Neural cell (in vitro differentiated cells): ENCODE data around the gene DMXL1.

Experiments used
- EP300 ChIP-seq: fragments of 450-650 bp; conservative IDR thresholded peaks from 2 replicates; pipeline ENCODE4 v1.6.1; 2014; ENCODE audit warnings: antibody characterized with exemption, mild to moderate bottlenecking, moderate library complexity; ENCODE audit not compliant: poor library complexity, severe bottlenecking
- EZH2 ChIP-seq: fragments of 200-600, 300-800 bp; shearing (Covaris generic), sonication (generic); IDR thresholded peaks from 2 replicates; pipeline ENCODE4 v1.6.1; 2014; ENCODE audit warnings: antibody characterized with exemption, low read length, borderline replicate concordance, mild to moderate bottlenecking; ENCODE audit not compliant: insufficient read depth, poor library complexity, severe bottlenecking
- MXI1 ChIP-seq: fragments of 450-650 bp; conservative IDR thresholded peaks from 2 replicates; pipeline ENCODE4 v1.6.1; 2014; ENCODE audit warnings: antibody characterized with exemption, mild to moderate bottlenecking; ENCODE audit not compliant: poor library complexity, severe bottlenecking
- POLR2AphosphoS5 ChIP-seq: IDR thresholded peaks from 2 replicates; pipeline ENCODE4 v1.6.1; 2012
- RAD21 ChIP-seq: fragments of 450-650 bp; conservative IDR thresholded peaks from 2 replicates; pipeline ENCODE4 v1.6.1; 2014; ENCODE audit warnings: antibody characterized with exemption, mild to moderate bottlenecking, moderate library complexity
- SMC3 ChIP-seq: fragments of 450-650 bp; conservative IDR thresholded peaks from 2 replicates; pipeline ENCODE4 v1.6.1; 2014; ENCODE audit warnings: antibody characterized with exemption, mild to moderate bottlenecking, moderate library complexity; ENCODE audit not compliant: poor library complexity
- TAF1 ChIP-seq: IDR thresholded peaks from 2 replicates; pipeline ENCODE4 v1.6.1; 2012; ENCODE audit warnings: low read depth
- TF ChIP-seq, protein P1 (sequence below): fragments of 450-650 bp; IDR thresholded peaks from 2 replicates; pipeline ENCODE4 v1.5.1; 2014; ENCODE audit warnings: antibody characterized with exemption, mild to moderate bottlenecking, moderate library complexity; ENCODE audit not compliant: poor library complexity, severe bottlenecking
- TF ChIP-seq, protein P2 (sequence below): IDR thresholded peaks from 2 replicates; pipeline ENCODE4 v1.6.1; 2012; ENCODE audit warnings: borderline replicate concordance

DNA sequence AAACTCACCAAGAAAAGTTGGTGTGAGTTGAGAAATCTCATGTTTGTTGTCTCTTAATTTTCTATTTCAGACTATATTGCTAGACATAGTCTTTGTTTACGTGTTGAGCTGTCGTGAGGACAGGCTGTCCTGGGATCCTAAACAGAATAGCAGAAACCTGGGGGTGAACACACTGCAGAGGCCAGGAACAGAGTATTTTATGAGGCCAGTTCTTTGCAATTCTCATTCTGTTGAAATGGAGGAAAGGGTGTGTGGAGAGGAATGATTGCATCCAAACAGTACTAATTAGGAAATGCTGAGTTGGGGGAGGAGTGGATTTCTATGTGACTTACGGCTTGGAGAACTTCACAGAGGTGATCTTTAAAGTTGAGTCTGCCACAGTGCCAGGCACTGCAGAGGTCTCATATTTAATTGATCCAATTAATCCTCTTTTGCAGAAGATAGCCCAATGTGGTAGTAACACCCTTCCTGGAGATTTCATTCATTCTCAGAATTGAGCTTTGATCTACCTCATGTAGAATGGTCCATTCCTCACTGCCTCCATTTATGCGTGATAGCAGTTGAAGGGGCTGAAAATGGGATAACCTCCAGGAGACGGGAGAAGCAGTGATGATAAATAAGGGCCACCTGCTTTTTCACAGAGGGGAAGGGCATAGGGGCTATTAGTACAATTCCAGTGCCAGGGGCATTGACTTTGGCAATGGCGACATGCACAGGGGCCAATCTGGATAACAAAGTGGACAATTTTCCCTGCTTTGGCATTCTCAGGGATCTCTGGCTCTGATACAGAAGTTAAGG, 200.3 kb downstream of the DMXL1 start:
- TF ChIP-seq EZH2: no peak
- TF ChIP-seq, protein P1, sequence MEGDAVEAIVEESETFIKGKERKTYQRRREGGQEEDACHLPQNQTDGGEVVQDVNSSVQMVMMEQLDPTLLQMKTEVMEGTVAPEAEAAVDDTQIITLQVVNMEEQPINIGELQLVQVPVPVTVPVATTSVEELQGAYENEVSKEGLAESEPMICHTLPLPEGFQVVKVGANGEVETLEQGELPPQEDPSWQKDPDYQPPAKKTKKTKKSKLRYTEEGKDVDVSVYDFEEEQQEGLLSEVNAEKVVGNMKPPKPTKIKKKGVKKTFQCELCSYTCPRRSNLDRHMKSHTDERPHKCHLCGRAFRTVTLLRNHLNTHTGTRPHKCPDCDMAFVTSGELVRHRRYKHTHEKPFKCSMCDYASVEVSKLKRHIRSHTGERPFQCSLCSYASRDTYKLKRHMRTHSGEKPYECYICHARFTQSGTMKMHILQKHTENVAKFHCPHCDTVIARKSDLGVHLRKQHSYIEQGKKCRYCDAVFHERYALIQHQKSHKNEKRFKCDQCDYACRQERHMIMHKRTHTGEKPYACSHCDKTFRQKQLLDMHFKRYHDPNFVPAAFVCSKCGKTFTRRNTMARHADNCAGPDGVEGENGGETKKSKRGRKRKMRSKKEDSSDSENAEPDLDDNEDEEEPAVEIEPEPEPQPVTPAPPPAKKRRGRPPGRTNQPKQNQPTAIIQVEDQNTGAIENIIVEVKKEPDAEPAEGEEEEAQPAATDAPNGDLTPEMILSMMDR: no peak
- TF ChIP-seq RAD21: no peak
- no peak for TF ChIP-seq SMC3
- TF ChIP-seq EP300: no peak
- no peak for TF ChIP-seq POLR2AphosphoS5
- TF ChIP-seq MXI1: no peak
- TF ChIP-seq, protein P2, sequence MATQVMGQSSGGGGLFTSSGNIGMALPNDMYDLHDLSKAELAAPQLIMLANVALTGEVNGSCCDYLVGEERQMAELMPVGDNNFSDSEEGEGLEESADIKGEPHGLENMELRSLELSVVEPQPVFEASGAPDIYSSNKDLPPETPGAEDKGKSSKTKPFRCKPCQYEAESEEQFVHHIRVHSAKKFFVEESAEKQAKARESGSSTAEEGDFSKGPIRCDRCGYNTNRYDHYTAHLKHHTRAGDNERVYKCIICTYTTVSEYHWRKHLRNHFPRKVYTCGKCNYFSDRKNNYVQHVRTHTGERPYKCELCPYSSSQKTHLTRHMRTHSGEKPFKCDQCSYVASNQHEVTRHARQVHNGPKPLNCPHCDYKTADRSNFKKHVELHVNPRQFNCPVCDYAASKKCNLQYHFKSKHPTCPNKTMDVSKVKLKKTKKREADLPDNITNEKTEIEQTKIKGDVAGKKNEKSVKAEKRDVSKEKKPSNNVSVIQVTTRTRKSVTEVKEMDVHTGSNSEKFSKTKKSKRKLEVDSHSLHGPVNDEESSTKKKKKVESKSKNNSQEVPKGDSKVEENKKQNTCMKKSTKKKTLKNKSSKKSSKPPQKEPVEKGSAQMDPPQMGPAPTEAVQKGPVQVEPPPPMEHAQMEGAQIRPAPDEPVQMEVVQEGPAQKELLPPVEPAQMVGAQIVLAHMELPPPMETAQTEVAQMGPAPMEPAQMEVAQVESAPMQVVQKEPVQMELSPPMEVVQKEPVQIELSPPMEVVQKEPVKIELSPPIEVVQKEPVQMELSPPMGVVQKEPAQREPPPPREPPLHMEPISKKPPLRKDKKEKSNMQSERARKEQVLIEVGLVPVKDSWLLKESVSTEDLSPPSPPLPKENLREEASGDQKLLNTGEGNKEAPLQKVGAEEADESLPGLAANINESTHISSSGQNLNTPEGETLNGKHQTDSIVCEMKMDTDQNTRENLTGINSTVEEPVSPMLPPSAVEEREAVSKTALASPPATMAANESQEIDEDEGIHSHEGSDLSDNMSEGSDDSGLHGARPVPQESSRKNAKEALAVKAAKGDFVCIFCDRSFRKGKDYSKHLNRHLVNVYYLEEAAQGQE: no peak
- no peak for TF ChIP-seq TAF1
